GM10248 (cell line): ENCODE measurements around the gene OTX2.

Experiments used
- CTCF ChIA-PET: fragments of 300-600 bp; sonication (Branson Sonifier 250); formaldehyde crosslinking; extraction: SDS; loops from one replicate; lab custom pipeline; 2021; ENCODE audit warnings: antibody characterized with exemption; lab: Yijun Ruan, JAX
- POLR2A ChIA-PET: fragments of 350-650 bp; sonication (Branson Sonifier 250); formaldehyde crosslinking; extraction: SDS; loops from one replicate; lab custom pipeline; 2020; ENCODE audit warnings: antibody characterized with exemption; lab: Yijun Ruan, JAX
- DNase-seq: peaks from one replicate; pipeline ENCODE4 v3.0.0; 2012; ENCODE audit errors: extremely low spot score
- TF ChIP-seq, protein P1 (sequence below): IDR thresholded peaks from 2 replicates; pipeline ENCODE4 v1.5.1; 2012; ENCODE audit warnings: mild to moderate bottlenecking, low read depth; ENCODE audit errors: extremely low read depth, missing control alignments, control extremely low read depth

The OTX2 gene

DNA sequence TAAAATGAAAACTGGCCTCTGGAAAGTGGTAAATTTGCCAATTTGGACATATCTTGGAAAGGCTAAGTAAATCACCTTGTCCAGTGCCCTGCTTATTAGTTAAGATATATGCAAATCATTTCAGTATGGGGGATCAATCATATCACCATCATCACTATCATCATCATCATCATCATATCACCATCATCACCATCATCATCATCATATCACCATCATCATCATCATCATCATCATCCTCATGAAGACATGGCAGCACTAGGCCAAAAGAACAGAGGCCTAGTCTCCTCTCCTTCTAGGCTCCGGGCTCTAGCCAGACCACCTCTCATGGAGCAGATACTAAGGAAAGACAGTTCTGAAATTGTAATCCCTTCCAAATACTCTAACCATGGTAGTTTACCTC lies 20.3 kb downstream of the OTX2 start:
- CTCF ChIA-PET = no interaction called here
- TF ChIP-seq, protein P1, sequence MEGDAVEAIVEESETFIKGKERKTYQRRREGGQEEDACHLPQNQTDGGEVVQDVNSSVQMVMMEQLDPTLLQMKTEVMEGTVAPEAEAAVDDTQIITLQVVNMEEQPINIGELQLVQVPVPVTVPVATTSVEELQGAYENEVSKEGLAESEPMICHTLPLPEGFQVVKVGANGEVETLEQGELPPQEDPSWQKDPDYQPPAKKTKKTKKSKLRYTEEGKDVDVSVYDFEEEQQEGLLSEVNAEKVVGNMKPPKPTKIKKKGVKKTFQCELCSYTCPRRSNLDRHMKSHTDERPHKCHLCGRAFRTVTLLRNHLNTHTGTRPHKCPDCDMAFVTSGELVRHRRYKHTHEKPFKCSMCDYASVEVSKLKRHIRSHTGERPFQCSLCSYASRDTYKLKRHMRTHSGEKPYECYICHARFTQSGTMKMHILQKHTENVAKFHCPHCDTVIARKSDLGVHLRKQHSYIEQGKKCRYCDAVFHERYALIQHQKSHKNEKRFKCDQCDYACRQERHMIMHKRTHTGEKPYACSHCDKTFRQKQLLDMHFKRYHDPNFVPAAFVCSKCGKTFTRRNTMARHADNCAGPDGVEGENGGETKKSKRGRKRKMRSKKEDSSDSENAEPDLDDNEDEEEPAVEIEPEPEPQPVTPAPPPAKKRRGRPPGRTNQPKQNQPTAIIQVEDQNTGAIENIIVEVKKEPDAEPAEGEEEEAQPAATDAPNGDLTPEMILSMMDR = no peak
- POLR2A ChIA-PET = no interaction called here

DNA sequence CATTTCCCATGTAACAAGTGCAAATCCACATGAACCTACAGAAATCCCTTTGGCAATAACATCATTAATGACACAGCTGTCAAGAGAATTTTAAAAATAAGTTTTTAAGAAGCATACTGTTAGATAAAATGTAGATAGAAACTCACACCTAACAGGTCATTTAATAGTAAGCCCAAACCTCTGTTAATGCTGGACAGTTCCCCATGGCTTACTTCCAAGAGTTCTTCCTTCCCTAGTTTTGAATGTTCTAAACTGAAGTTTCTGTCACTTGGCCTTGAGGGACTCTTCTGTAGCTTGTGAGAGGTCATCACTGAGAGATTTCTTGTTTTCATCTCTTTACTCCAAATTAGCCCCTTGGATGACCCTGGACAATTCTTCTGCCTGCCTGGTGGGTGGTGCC lies 22.7 kb downstream of the OTX2 start:
- CTCF ChIA-PET = no interaction called here
- POLR2A ChIA-PET = no interaction called here
- TF ChIP-seq, protein P1 = no peak
- DNase-seq = no peak

More for the DNA sequence above, 20.3 kb downstream of the OTX2 start:
- no peak for DNase-seq

DNA sequence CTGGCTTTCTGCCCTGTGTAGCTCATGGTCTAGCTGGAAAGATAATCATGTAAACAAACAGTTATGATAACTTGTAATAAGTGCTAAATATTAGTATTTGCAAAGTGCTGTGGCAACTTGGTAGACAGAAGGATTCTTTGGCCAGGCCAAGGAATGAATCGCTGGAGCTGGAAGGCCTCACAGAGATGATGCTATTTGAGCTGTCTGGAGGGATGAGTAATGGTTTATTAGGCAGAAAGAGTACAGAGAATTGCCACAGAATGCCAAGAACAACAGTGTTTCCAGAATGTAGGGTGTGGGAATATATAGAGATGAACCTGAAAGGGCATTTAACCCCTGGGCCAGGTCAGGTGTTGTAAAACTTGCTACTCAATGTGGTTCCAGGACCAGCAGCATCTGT lies 27.6 kb downstream of the OTX2 start:
- ChIA-PET POLR2A (no interaction called here), CTCF (interaction anchor here (1.1 kb wide), 1 partner anchor 23 kb away, joined by 3 read pairs; no protein-coding TSS in a partner anchor)
- TF ChIP-seq, protein P1 = no peak

DNA sequence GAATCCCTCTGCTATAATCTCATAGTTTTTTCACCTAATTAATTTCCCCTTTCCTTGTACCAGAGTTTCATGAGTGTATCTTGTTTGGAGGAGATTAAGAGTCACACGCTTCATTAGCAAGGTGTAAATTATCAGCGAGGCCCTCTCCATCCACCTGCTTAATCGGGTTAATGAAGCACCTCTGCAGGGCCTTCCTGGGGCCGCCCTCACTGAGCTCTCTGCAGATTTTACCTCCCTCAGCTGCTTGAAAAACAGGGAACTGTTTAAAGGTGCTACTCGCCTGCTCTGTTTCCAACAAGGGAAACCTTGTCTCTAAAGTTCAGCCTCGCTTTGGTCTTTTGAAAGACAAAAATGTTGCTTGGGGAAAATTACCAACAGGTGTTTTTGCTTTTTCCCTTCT lies 35.8 kb downstream of the OTX2 start:
- TF ChIP-seq, protein P1 = no peak
- DNase-seq = no peak
- ChIA-PET POLR2A (no interaction called here), CTCF (interaction anchor here (1.0 to 1.4 kb wide), 2 partner anchors 10 to 12 kb away, joined by 3 to 5 read pairs; no protein-coding TSS in a partner anchor)

More for the DNA sequence above, 27.6 kb downstream of the OTX2 start:
- no peak for DNase-seq

DNA sequence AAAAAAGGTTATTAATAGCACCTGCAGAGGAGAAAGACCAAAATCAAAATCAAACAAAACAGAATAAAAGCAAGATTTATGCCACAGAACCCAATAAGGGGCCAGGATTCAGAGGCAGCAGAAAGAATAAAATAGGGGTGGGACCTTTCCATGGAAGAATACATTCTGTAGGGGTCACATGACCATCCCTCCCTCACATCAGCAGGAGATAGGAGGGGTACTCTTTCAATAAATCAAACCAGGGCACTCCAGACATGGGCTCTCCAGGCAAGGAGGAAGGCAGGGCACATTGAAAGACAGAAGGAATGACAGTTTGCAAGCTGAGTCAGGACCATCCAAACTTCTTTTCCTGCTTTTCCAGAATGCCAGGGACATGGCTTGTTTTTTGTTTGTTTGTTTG lies 39.8 kb downstream of the OTX2 start:
- CTCF ChIA-PET = no interaction called here
- TF ChIP-seq, protein P1 = no peak
- no peak for DNase-seq
- POLR2A ChIA-PET = no interaction called here

DNA sequence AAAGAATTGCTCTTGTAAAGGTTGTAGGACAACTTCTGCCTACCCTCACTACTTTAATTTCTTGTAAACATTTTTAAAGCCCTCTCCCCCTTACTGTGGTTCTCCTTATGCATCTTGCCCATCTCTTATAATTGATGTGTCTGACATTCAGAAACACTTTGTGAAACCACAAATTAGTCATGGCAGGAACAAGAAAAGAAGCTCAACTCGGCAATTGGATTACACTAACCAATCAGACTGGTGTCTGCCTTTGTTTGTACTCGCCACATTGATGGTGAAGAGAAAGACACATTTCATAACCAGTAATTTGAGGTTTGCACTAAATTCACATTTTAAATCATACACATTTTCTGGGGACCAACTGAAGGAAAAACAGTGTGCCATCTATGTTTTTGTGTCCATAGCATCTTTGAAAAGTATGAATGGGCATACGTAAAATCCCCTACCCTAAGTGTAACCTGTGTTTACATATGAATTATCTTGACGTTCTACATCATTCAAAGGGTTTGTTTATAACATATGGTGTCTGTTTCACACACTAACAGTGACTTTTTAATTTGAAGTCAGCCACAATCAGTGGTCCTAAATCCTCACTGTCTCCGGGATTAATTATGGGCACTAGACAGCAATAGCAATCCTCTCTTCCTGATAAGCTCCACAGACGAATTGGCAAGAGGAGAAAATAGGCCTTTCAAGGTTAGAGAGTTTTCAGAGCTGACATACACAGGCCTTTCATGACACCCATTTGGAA lies 49.9 kb downstream of the OTX2 start:
- DNase-seq = no peak
- ChIA-PET POLR2A (no interaction called here), CTCF (interaction anchor here (1.4 kb wide), 1 partner anchor 22 kb away, joined by 3 read pairs; no protein-coding TSS in a partner anchor)
- TF ChIP-seq, protein P1 = no peak
